Spleen (tissue), 7 donors: ENCODE measurements around the gene BCAT1.

Experiments
- POLR2A ChIP-seq, 3 donors: fragments of 450-650 bp; IDR thresholded peaks; one replicate each; pipeline ENCODE4 v1.5.1; 2017; ENCODE audit warnings: antibody characterized with exemption in 3 of 3, mild to moderate bottlenecking in 1 of 3
- TF ChIP-seq, protein P1 (sequence below), 11 experiments: fragments of 200-600 bp in 7 of 11; fragments of 450-650 bp in 4 of 11; sonication (generic) in 4 of 11; IDR thresholded peaks in 8 of 11; conservative IDR thresholded peaks in 3 of 11; 1 replicate in 7 of 11; 2 replicates in 4 of 11; pipeline versions ENCODE4 v1.4.0 to v1.8.0; 2016 to 2021; ENCODE audit warnings: antibody characterized with exemption in 11 of 11, inconsistent platforms in 4 of 11, mild to moderate bottlenecking in 1 of 11
- donor health status: DM: no; HTN: no; CAD: no; lungs with moderate emphysema.
- donor health status: DM: no; HTN: no; CAD: no.
- donor health status: DM: no; HTN: no; CAD: no.

DNA sequence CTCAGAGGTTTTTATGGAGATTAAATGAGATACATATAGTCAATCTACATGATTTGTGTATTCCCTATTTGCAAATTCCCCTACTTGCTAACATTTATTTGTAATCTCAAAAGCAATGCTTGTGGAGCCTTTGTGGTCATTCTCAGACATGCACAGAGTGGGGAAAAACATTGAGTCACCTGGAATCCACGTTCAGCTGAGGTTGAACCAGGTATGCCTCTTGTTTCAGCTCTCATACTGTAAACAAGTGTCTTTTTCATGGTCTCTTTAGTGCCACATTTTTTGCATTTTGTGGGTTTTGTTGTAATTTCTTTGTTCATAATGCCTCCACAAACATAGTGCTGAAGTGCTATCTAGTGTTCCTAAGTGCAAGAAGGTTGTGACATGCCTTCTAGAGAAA is 181.9 kb downstream of the BCAT1 start:
- no peak for TF ChIP-seq POLR2A (IDR thresholded peaks at IDR 0.05)
- TF ChIP-seq, protein P1, sequence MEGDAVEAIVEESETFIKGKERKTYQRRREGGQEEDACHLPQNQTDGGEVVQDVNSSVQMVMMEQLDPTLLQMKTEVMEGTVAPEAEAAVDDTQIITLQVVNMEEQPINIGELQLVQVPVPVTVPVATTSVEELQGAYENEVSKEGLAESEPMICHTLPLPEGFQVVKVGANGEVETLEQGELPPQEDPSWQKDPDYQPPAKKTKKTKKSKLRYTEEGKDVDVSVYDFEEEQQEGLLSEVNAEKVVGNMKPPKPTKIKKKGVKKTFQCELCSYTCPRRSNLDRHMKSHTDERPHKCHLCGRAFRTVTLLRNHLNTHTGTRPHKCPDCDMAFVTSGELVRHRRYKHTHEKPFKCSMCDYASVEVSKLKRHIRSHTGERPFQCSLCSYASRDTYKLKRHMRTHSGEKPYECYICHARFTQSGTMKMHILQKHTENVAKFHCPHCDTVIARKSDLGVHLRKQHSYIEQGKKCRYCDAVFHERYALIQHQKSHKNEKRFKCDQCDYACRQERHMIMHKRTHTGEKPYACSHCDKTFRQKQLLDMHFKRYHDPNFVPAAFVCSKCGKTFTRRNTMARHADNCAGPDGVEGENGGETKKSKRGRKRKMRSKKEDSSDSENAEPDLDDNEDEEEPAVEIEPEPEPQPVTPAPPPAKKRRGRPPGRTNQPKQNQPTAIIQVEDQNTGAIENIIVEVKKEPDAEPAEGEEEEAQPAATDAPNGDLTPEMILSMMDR (IDR thresholded peaks at IDR 0.05 in 8 of 11, conservative IDR thresholded peaks at IDR 0.05 in 3 of 11) = no peak
